Measurements from ENCODE around the gene JAGN1.

DNA sequence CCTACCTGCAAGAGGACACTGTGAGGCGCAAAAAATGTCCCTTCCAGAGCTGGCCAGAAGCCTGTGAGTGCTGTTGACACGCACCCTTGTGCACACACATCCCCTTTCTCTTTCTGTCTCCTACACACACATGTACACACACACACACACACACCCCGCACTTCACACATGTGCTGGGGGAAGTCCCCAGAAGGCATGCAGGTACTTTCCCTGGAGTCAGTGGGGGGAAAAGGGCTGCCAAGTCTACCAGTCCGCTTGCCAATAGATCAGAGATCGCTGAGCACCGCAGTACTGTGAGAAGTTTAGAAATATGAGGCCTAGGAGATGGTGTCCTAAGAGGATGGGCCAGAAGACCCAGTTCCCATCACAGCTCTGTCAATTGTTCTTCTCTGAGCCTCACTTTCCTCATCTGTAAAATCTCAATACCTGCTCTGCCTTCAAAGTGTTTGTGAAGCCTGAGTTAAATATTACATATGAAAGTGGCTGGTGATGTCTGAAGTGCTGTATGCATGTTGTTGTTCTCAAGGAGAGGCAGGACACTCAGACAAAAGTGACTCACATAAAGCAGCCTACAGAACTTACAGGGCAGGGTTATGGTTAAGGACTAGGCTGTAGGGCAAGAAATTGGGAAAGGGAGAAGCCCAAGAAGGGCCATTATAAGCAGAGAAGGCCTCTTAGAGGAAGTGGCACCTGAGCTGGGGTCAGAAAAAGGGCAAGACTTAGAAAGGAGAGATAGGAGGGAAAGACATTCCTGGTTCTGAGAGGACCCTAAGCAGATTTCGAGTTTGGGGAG, 19.0 kb downstream of the JAGN1 start:
- TF ChIP-seq, protein P1, sequence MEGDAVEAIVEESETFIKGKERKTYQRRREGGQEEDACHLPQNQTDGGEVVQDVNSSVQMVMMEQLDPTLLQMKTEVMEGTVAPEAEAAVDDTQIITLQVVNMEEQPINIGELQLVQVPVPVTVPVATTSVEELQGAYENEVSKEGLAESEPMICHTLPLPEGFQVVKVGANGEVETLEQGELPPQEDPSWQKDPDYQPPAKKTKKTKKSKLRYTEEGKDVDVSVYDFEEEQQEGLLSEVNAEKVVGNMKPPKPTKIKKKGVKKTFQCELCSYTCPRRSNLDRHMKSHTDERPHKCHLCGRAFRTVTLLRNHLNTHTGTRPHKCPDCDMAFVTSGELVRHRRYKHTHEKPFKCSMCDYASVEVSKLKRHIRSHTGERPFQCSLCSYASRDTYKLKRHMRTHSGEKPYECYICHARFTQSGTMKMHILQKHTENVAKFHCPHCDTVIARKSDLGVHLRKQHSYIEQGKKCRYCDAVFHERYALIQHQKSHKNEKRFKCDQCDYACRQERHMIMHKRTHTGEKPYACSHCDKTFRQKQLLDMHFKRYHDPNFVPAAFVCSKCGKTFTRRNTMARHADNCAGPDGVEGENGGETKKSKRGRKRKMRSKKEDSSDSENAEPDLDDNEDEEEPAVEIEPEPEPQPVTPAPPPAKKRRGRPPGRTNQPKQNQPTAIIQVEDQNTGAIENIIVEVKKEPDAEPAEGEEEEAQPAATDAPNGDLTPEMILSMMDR (IDR thresholded peaks at IDR 0.05), result no peak
- TF ChIP-seq POLR2AphosphoS5 (IDR thresholded peaks at IDR 0.05; ENCODE audit: low read depth, low read length) (no peak), TCF7L2 (IDR thresholded peaks at IDR 0.05; ENCODE audit: low read depth, low read length) (no peak), SIN3A (IDR thresholded peaks at IDR 0.05; ENCODE audit: borderline replicate concordance, insufficient read depth, low read depth, low read length) (no peak)
- TF ChIP-seq, protein P2, sequence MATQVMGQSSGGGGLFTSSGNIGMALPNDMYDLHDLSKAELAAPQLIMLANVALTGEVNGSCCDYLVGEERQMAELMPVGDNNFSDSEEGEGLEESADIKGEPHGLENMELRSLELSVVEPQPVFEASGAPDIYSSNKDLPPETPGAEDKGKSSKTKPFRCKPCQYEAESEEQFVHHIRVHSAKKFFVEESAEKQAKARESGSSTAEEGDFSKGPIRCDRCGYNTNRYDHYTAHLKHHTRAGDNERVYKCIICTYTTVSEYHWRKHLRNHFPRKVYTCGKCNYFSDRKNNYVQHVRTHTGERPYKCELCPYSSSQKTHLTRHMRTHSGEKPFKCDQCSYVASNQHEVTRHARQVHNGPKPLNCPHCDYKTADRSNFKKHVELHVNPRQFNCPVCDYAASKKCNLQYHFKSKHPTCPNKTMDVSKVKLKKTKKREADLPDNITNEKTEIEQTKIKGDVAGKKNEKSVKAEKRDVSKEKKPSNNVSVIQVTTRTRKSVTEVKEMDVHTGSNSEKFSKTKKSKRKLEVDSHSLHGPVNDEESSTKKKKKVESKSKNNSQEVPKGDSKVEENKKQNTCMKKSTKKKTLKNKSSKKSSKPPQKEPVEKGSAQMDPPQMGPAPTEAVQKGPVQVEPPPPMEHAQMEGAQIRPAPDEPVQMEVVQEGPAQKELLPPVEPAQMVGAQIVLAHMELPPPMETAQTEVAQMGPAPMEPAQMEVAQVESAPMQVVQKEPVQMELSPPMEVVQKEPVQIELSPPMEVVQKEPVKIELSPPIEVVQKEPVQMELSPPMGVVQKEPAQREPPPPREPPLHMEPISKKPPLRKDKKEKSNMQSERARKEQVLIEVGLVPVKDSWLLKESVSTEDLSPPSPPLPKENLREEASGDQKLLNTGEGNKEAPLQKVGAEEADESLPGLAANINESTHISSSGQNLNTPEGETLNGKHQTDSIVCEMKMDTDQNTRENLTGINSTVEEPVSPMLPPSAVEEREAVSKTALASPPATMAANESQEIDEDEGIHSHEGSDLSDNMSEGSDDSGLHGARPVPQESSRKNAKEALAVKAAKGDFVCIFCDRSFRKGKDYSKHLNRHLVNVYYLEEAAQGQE (IDR thresholded peaks at IDR 0.05; ENCODE audit: insufficient read depth in 1 of 2, low read depth in 2 of 2, low read length in 1 of 2), result no peak
